Measurements from ENCODE around the gene LACRT. TPM values are rescaled to one million over a fixed set of nuclear protein-coding genes. Genes with fewer than 3 reads are reported as not detected.

Gene LACRT
- total RNA-seq, 2 donors from 2014 or later: not detected

GRCh38 chr12:54603872-54604271, 30.8 kb downstream of the LACRT start:
- H3K4me1 Mint-ChIP-seq: peaks cover 12% of the 10 kb centered on the region
- H3K4me3 Mint-ChIP-seq: no peak overlapping the region
- no peaks in the 10 kb centered on the region for H3K9me3 ChIP-seq (ENCODE audit: control insufficient read depth, low read length, poor library complexity, severe bottlenecking)
- DNase-seq (no peak), ATAC-seq (no peak)
- H3K36me3 Mint-ChIP-seq (ENCODE audit: low read depth): peaks cover 21% of the 10 kb centered on the region
- H3K27me3 Mint-ChIP-seq: peaks cover 37% of the 10 kb centered on the region
- H3K27ac Mint-ChIP-seq: no peak overlapping the region

GRCh38 chr12:54603173-54603814, 31.4 kb downstream of the LACRT start:
- no peak overlapping the region for H3K4me3 Mint-ChIP-seq
- no peak overlapping the region for H3K27ac Mint-ChIP-seq
- ATAC-seq: peak; percentile 97
- peak; percentile 23 to 47 (median 29) for DNase-seq
- H3K27me3 Mint-ChIP-seq: peaks cover 37% of the 10 kb centered on the region
- no peaks in the 10 kb centered on the region for H3K9me3 ChIP-seq (ENCODE audit: control insufficient read depth, low read length, poor library complexity, severe bottlenecking)
- peaks cover 12% of the 10 kb centered on the region for H3K4me1 Mint-ChIP-seq
- H3K36me3 Mint-ChIP-seq (ENCODE audit: low read depth): peaks cover 21% of the 10 kb centered on the region

GRCh38 chr12:54602661-54603060, 32.0 kb downstream of the LACRT start:
- peaks cover 18% of the 10 kb centered on the region for H3K36me3 Mint-ChIP-seq (ENCODE audit: low read depth)
- peaks cover 12% of the 10 kb centered on the region for H3K4me1 Mint-ChIP-seq
- peak overlapping the region; percentile 21 for H3K27ac Mint-ChIP-seq
- DNase-seq: no peak
- H3K27me3 Mint-ChIP-seq: peaks cover 30% of the 10 kb centered on the region
- no peak for ATAC-seq
- H3K4me3 Mint-ChIP-seq: no peak overlapping the region
- no peaks in the 10 kb centered on the region for H3K9me3 ChIP-seq (ENCODE audit: control insufficient read depth, low read length, poor library complexity, severe bottlenecking)

GRCh38 chr12:54601841-54602240, 32.9 kb downstream of the LACRT start:
- H3K27ac Mint-ChIP-seq: no peak overlapping the region
- peaks cover 13% of the 10 kb centered on the region for H3K4me1 Mint-ChIP-seq
- no peaks in the 10 kb centered on the region for H3K9me3 ChIP-seq (ENCODE audit: control insufficient read depth, low read length, poor library complexity, severe bottlenecking)
- no peak overlapping the region for H3K4me3 Mint-ChIP-seq
- peaks cover 15% of the 10 kb centered on the region for H3K36me3 Mint-ChIP-seq (ENCODE audit: low read depth)
- ATAC-seq (no peak), DNase-seq (no peak)
- H3K27me3 Mint-ChIP-seq: peaks cover 28% of the 10 kb centered on the region

- Mint-ChIP-seq H3K4me1 (peaks cover 19% of the 10 kb centered on the region), H3K36me3 (ENCODE audit: low read depth) (peaks cover 19% of the 10 kb centered on the region), H3K27ac (no peak overlapping the region), H3K4me3 (no peak overlapping the region), H3K27me3 (peaks cover 45% of the 10 kb centered on the region)
- DNase-seq (no peak), ATAC-seq (no peak)
- H3K9me3 ChIP-seq (ENCODE audit: control insufficient read depth, low read length, poor library complexity, severe bottlenecking): no peaks in the 10 kb centered on the region
Measured at GRCh38 chr12:54598970-54599369, 35.7 kb downstream of the LACRT start.

- Mint-ChIP-seq H3K4me1 (peaks cover 13% of the 10 kb centered on the region), H3K4me3 (no peak overlapping the region), H3K27me3 (peaks cover 56% of the 10 kb centered on the region), H3K27ac (no peak overlapping the region), H3K36me3 (ENCODE audit: low read depth) (peaks cover 19% of the 10 kb centered on the region)
- H3K9me3 ChIP-seq (ENCODE audit: control insufficient read depth, low read length, poor library complexity, severe bottlenecking): no peaks in the 10 kb centered on the region
- ATAC-seq (peak; percentile 54), DNase-seq (peak in 1 of 3 donors; percentile 30)
Measured at GRCh38 chr12:54596526-54596946, 38.2 kb downstream of the LACRT start.

GRCh38 chr12:54595471-54595870, 39.2 kb downstream of the LACRT start:
- peaks cover 16% of the 10 kb centered on the region for H3K36me3 Mint-ChIP-seq (ENCODE audit: low read depth)
- H3K4me1 Mint-ChIP-seq: peaks cover 11% of the 10 kb centered on the region
- ATAC-seq (no peak), DNase-seq (no peak)
- no peak overlapping the region for H3K4me3 Mint-ChIP-seq
- peaks cover 67% of the 10 kb centered on the region for H3K27me3 Mint-ChIP-seq
- H3K27ac Mint-ChIP-seq: no peak overlapping the region
- H3K9me3 ChIP-seq (ENCODE audit: control insufficient read depth, low read length, poor library complexity, severe bottlenecking): no peaks in the 10 kb centered on the region

GRCh38 chr12:54593725-54594124, 41.0 kb downstream of the LACRT start:
- Mint-ChIP-seq H3K27ac (no peak overlapping the region), H3K27me3 (peaks cover 68% of the 10 kb centered on the region), H3K4me1 (peaks cover 16% of the 10 kb centered on the region), H3K4me3 (no peak overlapping the region), H3K36me3 (ENCODE audit: low read depth) (peaks cover 10% of the 10 kb centered on the region)
- DNase-seq (no peak), ATAC-seq (no peak)
- no peaks in the 10 kb centered on the region for H3K9me3 ChIP-seq (ENCODE audit: control insufficient read depth, low read length, poor library complexity, severe bottlenecking)

- ATAC-seq: no peak
- H3K36me3 Mint-ChIP-seq (ENCODE audit: low read depth): peaks cover 10% of the 10 kb centered on the region
- H3K27ac Mint-ChIP-seq: no peak overlapping the region
- no peak for DNase-seq
- H3K9me3 ChIP-seq (ENCODE audit: control insufficient read depth, low read length, poor library complexity, severe bottlenecking): no peaks in the 10 kb centered on the region
- peaks cover 17% of the 10 kb centered on the region for H3K4me1 Mint-ChIP-seq
- peaks cover 67% of the 10 kb centered on the region for H3K27me3 Mint-ChIP-seq
- no peak overlapping the region for H3K4me3 Mint-ChIP-seq
Measured at GRCh38 chr12:54593135-54593534, 41.6 kb downstream of the LACRT start.

GRCh38 chr12:54592316-54592715, 42.4 kb downstream of the LACRT start:
- H3K27me3 Mint-ChIP-seq: peaks cover 73% of the 10 kb centered on the region
- no peak for DNase-seq
- no peak for ATAC-seq
- H3K4me3 Mint-ChIP-seq: no peak overlapping the region
- no peaks in the 10 kb centered on the region for H3K9me3 ChIP-seq (ENCODE audit: control insufficient read depth, low read length, poor library complexity, severe bottlenecking)
- peaks cover 17% of the 10 kb centered on the region for H3K4me1 Mint-ChIP-seq
- H3K27ac Mint-ChIP-seq: no peak overlapping the region
- peaks cover 12% of the 10 kb centered on the region for H3K36me3 Mint-ChIP-seq (ENCODE audit: low read depth)

GRCh38 chr12:54590978-54591591, 43.6 kb downstream of the LACRT start:
- no peak overlapping the region for H3K27ac Mint-ChIP-seq
- H3K27me3 Mint-ChIP-seq: peaks cover 73% of the 10 kb centered on the region
- peaks cover 10% of the 10 kb centered on the region for H3K4me1 Mint-ChIP-seq
- ATAC-seq: no peak
- H3K4me3 Mint-ChIP-seq: no peak overlapping the region
- H3K9me3 ChIP-seq (ENCODE audit: control insufficient read depth, low read length, poor library complexity, severe bottlenecking): no peaks in the 10 kb centered on the region
- no peak for DNase-seq
- peaks cover 15% of the 10 kb centered on the region for H3K36me3 Mint-ChIP-seq (ENCODE audit: low read depth)

GRCh38 chr12:54589964-54590363, 44.7 kb downstream of the LACRT start:
- no peak for ATAC-seq
- Mint-ChIP-seq H3K4me3 (peak overlapping the region; percentile 31), H3K4me1 (peaks cover 12% of the 10 kb centered on the region), H3K36me3 (ENCODE audit: low read depth) (peaks cover 17% of the 10 kb centered on the region), H3K27me3 (peaks cover 78% of the 10 kb centered on the region), H3K27ac (no peak overlapping the region)
- H3K9me3 ChIP-seq (ENCODE audit: control insufficient read depth, low read length, poor library complexity, severe bottlenecking): no peaks in the 10 kb centered on the region
- DNase-seq: no peak

GRCh38 chr12:54588890-54589267, 45.8 kb downstream of the LACRT start:
- peaks cover 82% of the 10 kb centered on the region for H3K27me3 Mint-ChIP-seq
- peaks cover 12% of the 10 kb centered on the region for H3K4me1 Mint-ChIP-seq
- no peaks in the 10 kb centered on the region for H3K9me3 ChIP-seq (ENCODE audit: control insufficient read depth, low read length, poor library complexity, severe bottlenecking)
- DNase-seq (no peak), ATAC-seq (no peak)
- peaks cover 14% of the 10 kb centered on the region for H3K36me3 Mint-ChIP-seq (ENCODE audit: low read depth)
- H3K4me3 Mint-ChIP-seq: peak overlapping the region; percentile 83
- no peak overlapping the region for H3K27ac Mint-ChIP-seq
